RWPE2 (cell line): Measurements from ENCODE around the gene TMEM205.
A peak's percentile ranks its signal among the peaks of the same experiment; 100 is the strongest.

Source experiments
- ATAC-seq: fragments of 200-7000 bp; cut with Tn5 transposase; 3 replicates; pipeline ENCODE4 v1.9.1; 2021; ENCODE audit warnings: low read depth
- DNase-seq: peaks from one replicate; pipeline ENCODE4 v3.0.0-alpha.2; 2020; ENCODE audit warnings: low spot score
- H3K27ac ChIP-seq: fragments of 450-650 bp; 2 replicates; pipeline ENCODE4 v1.5.1; 2017; ENCODE audit warnings: mild to moderate bottlenecking; ENCODE audit not compliant: poor library complexity, severe bottlenecking
- H3K27me3 ChIP-seq: fragments of 250-450 bp; sonication (Bioruptor Pico); 2 replicates; pipeline ENCODE4 v1.5.1; 2021; ENCODE audit warnings: mild to moderate bottlenecking, moderate library complexity; ENCODE audit not compliant: insufficient read depth, poor library complexity, severe bottlenecking
- H3K36me3 ChIP-seq: fragments of 250-450 bp; sonication (Bioruptor Pico); 2 replicates; pipeline ENCODE4 v1.5.1; 2020; ENCODE audit warnings: low read depth, mild to moderate bottlenecking, moderate library complexity
- H3K4me1 ChIP-seq: fragments of 250-450 bp; sonication (Bioruptor Pico); 2 replicates; pipeline ENCODE4 v1.5.1; 2021; ENCODE audit warnings: mild to moderate bottlenecking, moderate library complexity; ENCODE audit not compliant: insufficient read depth, poor library complexity, severe bottlenecking
- H3K4me3 ChIP-seq: fragments of 250-450 bp; sonication (Bioruptor Pico); 2 replicates; pipeline ENCODE4 v1.5.1; 2021; ENCODE audit warnings: mild to moderate bottlenecking, moderate library complexity; ENCODE audit not compliant: severe bottlenecking
- H3K9me3 ChIP-seq: fragments of 250-450 bp; sonication (Bioruptor Pico); 2 replicates; pipeline ENCODE4 v1.5.1; 2021; ENCODE audit warnings: mild to moderate bottlenecking, moderate library complexity; ENCODE audit not compliant: severe bottlenecking
- CTCF ChIP-seq: fragments of 450-650 bp; IDR thresholded peaks from one replicate; pipeline ENCODE4 v1.5.1; 2017; ENCODE audit warnings: mild to moderate bottlenecking, moderate library complexity; ENCODE audit not compliant: poor library complexity, severe bottlenecking

The TMEM205 gene

GRCh38 chr19:11375143-11375948 is 29.3 kb upstream of the TMEM205 start:
- peak overlapping the region; percentile 73 for H3K27ac ChIP-seq

DNA sequence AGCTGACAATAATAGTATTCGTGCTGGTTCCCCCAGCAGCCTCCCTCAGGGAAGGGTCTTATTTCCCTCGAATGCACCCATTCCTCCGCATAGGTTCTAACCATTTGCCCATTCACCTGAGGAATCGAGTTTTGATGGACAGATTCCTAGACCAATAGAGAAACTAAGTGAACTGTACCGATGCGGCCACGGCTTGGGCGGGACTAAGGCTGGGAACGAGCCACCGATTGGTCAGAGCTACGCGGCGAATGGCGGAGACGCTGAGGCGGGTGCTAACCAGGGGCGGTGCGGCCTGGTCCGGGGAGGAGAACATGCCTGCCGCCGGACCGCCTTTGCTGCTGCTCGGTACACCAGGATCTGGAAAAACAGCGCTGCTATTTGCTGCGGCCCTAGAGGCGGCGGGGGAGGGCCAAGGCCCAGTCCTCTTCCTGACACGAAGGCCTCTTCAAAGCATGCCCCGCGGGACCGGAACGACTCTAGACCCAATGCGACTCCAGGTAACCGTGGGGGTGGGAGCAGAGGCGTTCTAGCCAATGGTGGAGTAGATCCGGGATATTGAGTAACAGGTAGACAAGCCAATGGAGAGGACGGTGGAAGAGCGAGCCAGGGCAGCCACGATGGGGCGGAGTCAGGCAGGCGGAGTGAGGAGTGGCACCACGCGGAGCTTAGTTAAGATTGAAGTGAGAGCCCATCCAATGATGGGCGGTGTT is 28.5 kb upstream of the TMEM205 start, which contains the start of gene SWSAP1:
Gene SWSAP1 (plus strand): TSS at position 234 of the 710 bp plus-strand sequence. CDS start 15 bp downstream, at position 249.
- Histone ChIP-seq H3K27me3 (no peaks in the 10 kb centered on the region), H3K9me3 (no peaks in the 10 kb centered on the region), H3K4me1 (peaks cover 27% of the 10 kb centered on the region), H3K36me3 (peaks cover 12% of the 10 kb centered on the region), H3K4me3 (peak within 1 kb of the TSS; percentile 64), H3K27ac (peak within 1 kb of the TSS; percentile 73)
- DNase-seq, result peak; percentile 98
- ATAC-seq, result peak; percentile 88
- no peak for TF ChIP-seq CTCF

More at GRCh38 chr19:11375143-11375948, 29.3 kb upstream of the TMEM205 start:
- Histone ChIP-seq H3K27me3 (no peaks in the 10 kb centered on the region), H3K9me3 (no peaks in the 10 kb centered on the region), H3K4me1 (peaks cover 29% of the 10 kb centered on the region), H3K4me3 (peak overlapping the region; percentile 64), H3K36me3 (peaks cover 12% of the 10 kb centered on the region)
- TF ChIP-seq CTCF, result no peak
- DNase-seq (no peak), ATAC-seq (0 out of 3 replicates have a peak, but pooled peaks have one; percentile 2)

GRCh38 chr19:11373885-11374432 is 27.9 kb upstream of the TMEM205 start:
- Histone ChIP-seq H3K4me1 (peaks cover 26% of the 10 kb centered on the region), H3K27me3 (no peaks in the 10 kb centered on the region), H3K36me3 (peaks cover 12% of the 10 kb centered on the region), H3K27ac (peak overlapping the region; percentile 73), H3K9me3 (no peaks in the 10 kb centered on the region), H3K4me3 (peak overlapping the region; percentile 64)
- no peak for TF ChIP-seq CTCF
- DNase-seq (no peak), ATAC-seq (no peak)

DNA sequence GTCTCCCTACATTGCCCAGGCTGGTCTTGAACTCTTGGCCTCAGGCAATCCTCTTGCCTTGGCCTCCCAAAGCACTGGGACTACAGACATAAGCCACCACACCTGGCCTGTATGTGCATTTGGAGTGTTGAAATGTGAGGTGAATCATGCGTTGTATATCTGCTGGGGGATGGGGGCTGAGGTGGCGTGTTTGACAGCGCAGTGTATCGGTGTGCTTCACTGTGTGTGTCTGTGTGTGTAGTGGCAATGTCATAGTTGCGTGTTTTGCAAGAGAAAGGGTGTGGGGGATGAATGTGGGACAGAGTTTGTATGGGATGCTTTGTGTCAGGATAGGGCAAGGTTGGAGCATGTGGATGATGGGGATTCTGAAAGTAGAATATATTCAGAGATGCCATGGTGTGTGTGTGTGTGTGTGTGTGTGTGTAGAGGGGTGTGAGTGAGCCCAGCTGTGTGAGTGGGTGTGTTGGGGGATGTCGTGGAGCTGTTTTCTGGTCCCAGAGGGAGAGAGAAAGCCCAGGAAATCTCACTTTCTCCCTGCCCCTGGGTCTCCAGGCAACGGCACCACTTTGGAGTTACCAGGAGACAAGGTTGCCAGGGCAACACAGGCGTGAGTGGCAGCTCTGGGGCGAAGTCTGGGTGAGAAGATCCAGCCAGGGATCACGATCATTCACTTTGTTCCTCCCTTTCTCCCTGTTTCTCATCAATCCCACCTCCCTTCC is 27.3 kb upstream of the TMEM205 start:
- Histone ChIP-seq H3K4me3 (no peak overlapping the region), H3K9me3 (no peaks in the 10 kb centered on the region), H3K4me1 (peaks cover 19% of the 10 kb centered on the region), H3K27ac (no peak overlapping the region), H3K36me3 (peaks cover 9% of the 10 kb centered on the region), H3K27me3 (no peaks in the 10 kb centered on the region)
- no peak for ATAC-seq
- no peak for DNase-seq
- no peak for TF ChIP-seq CTCF
